ENCODE measurements around the gene ACOT12. TPM values are rescaled to one million over a fixed set of nuclear protein-coding genes. Genes with fewer than 3 reads are reported as not detected.

The ACOT12 gene
- total and polyA plus RNA-seq, 2 experiments from 2014 or later, result 0.15 TPM; not detected in 1

GRCh38 chr5:81286059-81286617 is 107.8 kb downstream of the ACOT12 start:
- Mint-ChIP-seq H3K27ac (no peak overlapping the region), H3K27me3 (ENCODE audit: insufficient read depth, low read depth, poor library complexity) (no peaks in the 10 kb centered on the region), H3K9me3 (peaks cover 18% of the 10 kb centered on the region), H3K4me3 (no peak overlapping the region), H3K4me1 (no peaks in the 10 kb centered on the region), H3K36me3 (ENCODE audit: low read depth) (peaks cover 31% of the 10 kb centered on the region)
- no peak overlapping the region for H3K27ac ChIP-seq (ENCODE audit: low read depth)
- TF ChIP-seq CTCF (conservative IDR thresholded peaks at IDR 0.05; ENCODE audit: low read depth in 2 of 2), result 0 out of 4 replicates have a peak, but pooled peaks of 1 of the 2 experiments have one; percentile 6
- TF ChIP-seq EZH2phosphoT487 (IDR thresholded peaks at IDR 0.05; ENCODE audit: unreplicated experiment), result no peak
- DNase-seq (ENCODE audit: low spot score) (peak; percentile 17), ATAC-seq (no peak; the same call in 2 of the 3 replicates)
- peaks cover 86% of the 10 kb centered on the region for H3K79me2 ChIP-seq (replicated peaks; ENCODE audit: insufficient read depth)
- peaks cover 4% of the 10 kb centered on the region for H4K20me1 ChIP-seq (replicated peaks; ENCODE audit: insufficient read depth)
- H3K4me2 ChIP-seq, result no peak overlapping the region
- no peaks in the 10 kb centered on the region for H3K27me3 ChIP-seq (ENCODE audit: insufficient read depth)
- H3F3A ChIP-seq (replicated peaks; ENCODE audit: low read depth), result no peaks in the 10 kb centered on the region
- no peak overlapping the region for H3K4me3 ChIP-seq
- H3K36me3 ChIP-seq (ENCODE audit: insufficient read depth), result no peaks in the 10 kb centered on the region
- H2AFZ ChIP-seq, result no peak overlapping the region
- H3K4me1 ChIP-seq (ENCODE audit: insufficient read depth), result no peaks in the 10 kb centered on the region
- no peaks in the 10 kb centered on the region for H3K9me2 ChIP-seq (ENCODE audit: insufficient read depth)

GRCh38 chr5:81283976-81284375 is 110.0 kb downstream of the ACOT12 start:
- no peaks in the 10 kb centered on the region for H3K4me1 Mint-ChIP-seq
- Histone ChIP-seq H3K4me3 (no peak overlapping the region), H3K36me3 (ENCODE audit: insufficient read depth) (no peaks in the 10 kb centered on the region), H3K27ac (ENCODE audit: low read depth) (no peak overlapping the region), H3K79me2 (replicated peaks; ENCODE audit: insufficient read depth) (peaks cover 86% of the 10 kb centered on the region), H3F3A (replicated peaks; ENCODE audit: low read depth) (no peaks in the 10 kb centered on the region), H3K9me2 (ENCODE audit: insufficient read depth) (no peaks in the 10 kb centered on the region), H3K4me2 (no peak overlapping the region), H4K20me1 (replicated peaks; ENCODE audit: insufficient read depth) (peaks cover 1% of the 10 kb centered on the region), H3K27me3 (ENCODE audit: insufficient read depth) (no peaks in the 10 kb centered on the region), H2AFZ (no peak overlapping the region), H3K4me1 (ENCODE audit: insufficient read depth) (no peaks in the 10 kb centered on the region)
- H3K9me3 Mint-ChIP-seq, result peaks cover 16% of the 10 kb centered on the region; the same call in 2 of the 3 replicates
- no peak for DNase-seq (ENCODE audit: low spot score)
- no peak overlapping the region for H3K4me3 Mint-ChIP-seq
- no peak overlapping the region for H3K27ac Mint-ChIP-seq
- H3K27me3 Mint-ChIP-seq (ENCODE audit: insufficient read depth, low read depth, poor library complexity), result no peaks in the 10 kb centered on the region
- H3K36me3 Mint-ChIP-seq (ENCODE audit: low read depth), result peaks cover 28% of the 10 kb centered on the region
- no peak for ATAC-seq
- TF ChIP-seq ETS1 (IDR thresholded peaks at IDR 0.05), result no peak
- TF ChIP-seq EZH2 (IDR thresholded peaks at IDR 0.05; ENCODE audit: low read depth, unreplicated experiment), result no peak
- TF ChIP-seq EZH2phosphoT487 (IDR thresholded peaks at IDR 0.05; ENCODE audit: unreplicated experiment), result no peak
- no peak for TF ChIP-seq ZNF462 (CRISPR knock-in tag; IDR thresholded peaks at IDR 0.05)
- TF ChIP-seq POLR2AphosphoS5 (IDR thresholded peaks at IDR 0.05; ENCODE audit: low read depth), result no peak
- no peak for TF ChIP-seq JUNB (IDR thresholded peaks at IDR 0.05; ENCODE audit: unreplicated experiment)
- TF ChIP-seq STAT1 (IDR thresholded peaks at IDR 0.05; ENCODE audit: unreplicated experiment), result no peak
- no peak for TF ChIP-seq ZNF114 (CRISPR knock-in tag; IDR thresholded peaks at IDR 0.05)
- no peak for TF ChIP-seq NANOG (IDR thresholded peaks at IDR 0.05; ENCODE audit: borderline replicate concordance)
- no peak for TF ChIP-seq CREB1 (CRISPR knock-in tag; IDR thresholded peaks at IDR 0.05; ENCODE audit: low read depth)

Measured in GM23338 (cell line).